ES-I3 (cell line): ENCODE results near the gene HES7.

Experiments used
- H3K36me3 ChIP-seq: 2 replicates; pipeline ENCODE4 v1.6.1; 2013; ENCODE audit warnings: mild to moderate bottlenecking, low read length, control low read depth, moderate library complexity; ENCODE audit not compliant: insufficient read depth
- H3K4me1 ChIP-seq: 2 replicates; pipeline ENCODE4 v1.6.1; 2013; ENCODE audit warnings: mild to moderate bottlenecking, control low read depth, low read length; ENCODE audit not compliant: insufficient read depth
- H3K9ac ChIP-seq: 2 replicates; pipeline ENCODE4 v1.6.1; 2013; ENCODE audit warnings: low read depth, mild to moderate bottlenecking, low read length, moderate library complexity
- H3K9me3 ChIP-seq: 2 replicates; pipeline ENCODE4 v1.6.1; 2013; ENCODE audit warnings: mild to moderate bottlenecking, low read length, moderate library complexity; ENCODE audit not compliant: control insufficient read depth, insufficient read depth

HES7 gene

DNA sequence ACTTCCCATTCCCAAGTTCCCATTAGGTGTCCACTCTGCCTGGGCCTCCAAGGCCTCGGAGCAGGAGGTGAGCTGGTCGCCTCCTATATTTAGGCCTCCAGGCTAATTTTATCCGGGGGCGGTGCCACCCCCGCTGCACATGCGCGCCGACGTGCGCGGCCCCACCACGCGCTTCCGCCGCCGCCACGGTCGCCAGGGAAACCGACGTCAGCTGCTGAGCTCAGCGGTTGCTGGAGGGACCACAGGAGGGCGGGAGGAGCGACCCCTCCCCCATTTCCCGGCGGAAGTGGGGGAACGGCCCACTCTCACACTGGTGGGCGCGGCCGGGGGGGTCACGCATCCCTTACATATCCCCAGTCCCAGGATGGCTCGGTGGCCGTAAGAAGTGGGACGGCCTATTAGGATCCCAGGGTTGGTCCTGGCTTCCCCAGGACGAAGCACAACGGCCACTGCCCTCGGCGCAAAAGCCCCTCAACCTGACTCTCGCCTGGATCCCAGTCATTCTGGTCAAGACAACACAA lies 27.3 kb upstream of the HES7 start:
- no peaks in the 10 kb centered on the region for H3K9me3 ChIP-seq
- H3K9ac ChIP-seq: peak overlapping the region; percentile 68
- peaks cover 17% of the 10 kb centered on the region for H3K4me1 ChIP-seq
- no peaks in the 10 kb centered on the region; the same call in 1 of the 2 replicates for H3K36me3 ChIP-seq

DNA sequence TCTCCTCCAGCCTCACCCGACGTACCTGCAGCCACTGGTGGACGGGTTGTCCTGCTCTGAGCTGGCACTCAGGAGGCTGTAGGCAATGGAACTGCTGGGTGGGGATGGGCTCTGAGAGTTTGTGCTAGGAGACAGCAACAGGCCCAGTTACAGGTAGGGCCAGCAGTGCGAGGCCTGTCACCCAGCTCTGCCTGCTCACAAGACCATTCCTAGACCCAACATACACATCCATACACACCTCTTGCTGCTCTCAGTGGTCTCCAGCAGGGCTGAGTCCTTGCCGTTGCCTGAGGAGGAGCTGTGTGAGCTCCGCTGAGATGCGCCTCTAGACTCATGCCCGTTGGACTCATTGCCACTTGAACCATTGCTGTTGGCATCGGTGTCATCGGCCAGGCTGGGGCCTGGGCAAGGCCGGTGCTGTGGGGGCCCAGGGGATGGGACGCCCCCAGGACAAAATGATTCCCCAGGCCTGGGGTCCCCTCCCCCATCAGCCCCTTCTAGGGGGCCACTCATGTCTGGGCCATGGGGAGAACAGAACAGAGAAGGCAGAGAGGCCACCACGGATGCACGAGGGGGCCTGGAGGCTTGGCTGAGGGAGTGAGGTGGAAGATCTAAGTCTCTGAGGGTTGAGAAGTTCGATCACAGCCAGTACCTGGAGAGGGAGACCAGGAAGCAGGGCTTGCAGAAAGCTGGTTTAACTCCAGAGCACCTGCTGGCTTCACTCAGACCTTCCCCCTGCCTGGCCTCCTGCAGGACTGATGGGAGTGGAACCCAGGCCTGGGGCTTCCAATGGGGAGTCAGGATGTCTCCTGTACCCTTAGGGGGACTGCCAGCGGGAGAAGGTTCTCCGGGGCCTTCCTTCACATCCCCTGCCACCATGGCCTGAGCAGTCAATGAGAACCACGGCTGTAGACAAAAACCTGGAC lies 26.6 kb upstream of the HES7 start:
- Histone ChIP-seq H3K9me3 (no peaks in the 10 kb centered on the region), H3K9ac (peak overlapping the region; percentile 68; the same call in 1 of the 2 replicates), H3K4me1 (peaks cover 15% of the 10 kb centered on the region), H3K36me3 (no peaks in the 10 kb centered on the region; the same call in none of the 2 replicates)

DNA sequence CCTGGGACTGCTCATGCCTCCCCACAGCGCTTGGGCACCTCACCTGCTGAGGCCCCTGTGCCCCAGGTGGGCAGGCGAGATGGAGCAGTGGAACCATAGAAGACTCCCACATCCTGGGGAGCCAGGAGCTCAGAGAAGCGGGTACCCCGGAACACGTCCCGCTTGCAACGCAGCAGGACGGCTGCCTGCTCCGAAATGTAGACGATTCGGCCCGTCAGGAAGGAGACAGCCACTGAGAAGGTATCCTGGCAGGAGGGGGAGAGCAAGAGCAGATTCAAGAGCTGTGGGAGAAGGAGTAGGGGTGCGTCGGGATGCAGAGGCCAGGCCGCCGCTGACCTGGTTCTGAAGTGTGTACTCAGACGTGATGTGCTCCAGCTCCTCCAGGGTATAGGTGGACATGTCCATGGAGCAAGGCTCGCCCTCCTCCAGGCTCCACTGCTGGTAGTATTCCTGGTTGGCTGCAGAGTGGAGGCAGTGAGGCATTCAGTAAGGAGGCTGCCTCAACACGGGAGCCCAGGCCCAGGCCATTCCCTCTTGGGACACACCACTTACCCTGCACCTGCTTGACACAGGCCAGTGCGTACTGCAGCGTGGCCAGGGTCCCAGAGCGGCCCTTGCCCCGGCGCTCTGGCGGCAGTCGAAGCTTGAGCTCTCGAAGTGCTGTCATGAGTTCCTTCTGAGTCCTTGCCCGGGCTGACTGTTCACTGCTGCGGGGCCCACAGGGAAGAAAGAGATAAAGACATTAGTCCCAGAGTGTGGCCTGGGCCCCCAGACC lies 25.7 kb upstream of the HES7 start:
- Histone ChIP-seq H3K9ac (no peak overlapping the region), H3K36me3 (no peaks in the 10 kb centered on the region; the same call in none of the 2 replicates), H3K9me3 (no peaks in the 10 kb centered on the region), H3K4me1 (peaks cover 7% of the 10 kb centered on the region)

DNA sequence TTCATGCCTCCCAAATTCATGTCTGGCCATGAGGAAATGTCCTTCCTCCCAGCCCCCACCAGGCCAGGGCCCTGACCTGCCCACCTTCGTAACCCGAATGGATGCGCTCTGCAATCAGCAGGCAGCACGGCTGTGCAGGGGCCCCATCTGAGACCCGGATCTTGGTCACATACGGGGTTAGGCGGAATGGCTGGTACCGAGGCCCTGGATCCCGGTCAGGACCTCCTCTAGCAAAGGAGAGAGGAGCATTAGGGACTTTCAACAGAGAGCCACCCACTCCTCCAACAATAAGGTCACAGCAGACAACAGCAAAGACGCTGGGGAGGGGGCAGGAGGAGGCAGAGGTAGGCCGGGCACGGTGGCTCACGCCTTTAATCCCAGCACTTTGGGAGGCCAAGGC lies 24.7 kb upstream of the HES7 start:
- H3K4me1 ChIP-seq: peaks cover 7% of the 10 kb centered on the region; the same call in 1 of the 2 replicates
- no peaks in the 10 kb centered on the region; the same call in none of the 2 replicates for H3K36me3 ChIP-seq
- H3K9ac ChIP-seq: no peak overlapping the region
- no peaks in the 10 kb centered on the region for H3K9me3 ChIP-seq

DNA sequence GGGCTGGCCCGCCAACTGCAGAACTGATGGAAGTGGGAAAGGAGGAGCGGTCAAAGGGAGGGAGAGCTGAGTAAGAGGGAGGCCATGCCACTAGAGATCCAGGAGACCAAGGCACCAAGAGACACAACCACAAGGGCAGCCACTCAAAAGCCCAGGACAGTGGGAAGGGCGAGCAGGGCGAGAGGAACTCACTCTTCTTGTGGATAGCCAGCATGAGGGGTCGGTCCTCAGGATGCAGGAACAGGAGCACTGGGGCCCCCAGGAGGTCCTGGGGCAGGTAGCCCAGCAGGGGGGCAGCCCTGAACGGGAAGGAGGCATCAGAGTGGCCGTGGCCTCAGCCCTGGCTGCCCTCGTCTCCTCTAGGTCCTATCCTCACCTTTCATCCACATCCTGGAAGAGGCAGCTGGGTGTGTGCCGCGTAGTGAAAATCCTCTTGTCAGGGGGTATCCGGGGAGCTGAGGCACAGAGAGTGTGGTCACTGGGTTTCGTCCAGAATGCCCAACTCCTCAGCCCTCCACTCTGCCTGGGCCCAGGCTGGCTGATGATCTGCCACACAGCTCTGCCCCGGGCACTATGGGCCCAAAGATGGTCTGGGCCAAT lies 24.0 kb upstream of the HES7 start:
- Histone ChIP-seq H3K36me3 (no peaks in the 10 kb centered on the region; the same call in none of the 2 replicates), H3K9ac (no peak overlapping the region), H3K9me3 (no peaks in the 10 kb centered on the region), H3K4me1 (peaks cover 5% of the 10 kb centered on the region; the same call in 1 of the 2 replicates)

DNA sequence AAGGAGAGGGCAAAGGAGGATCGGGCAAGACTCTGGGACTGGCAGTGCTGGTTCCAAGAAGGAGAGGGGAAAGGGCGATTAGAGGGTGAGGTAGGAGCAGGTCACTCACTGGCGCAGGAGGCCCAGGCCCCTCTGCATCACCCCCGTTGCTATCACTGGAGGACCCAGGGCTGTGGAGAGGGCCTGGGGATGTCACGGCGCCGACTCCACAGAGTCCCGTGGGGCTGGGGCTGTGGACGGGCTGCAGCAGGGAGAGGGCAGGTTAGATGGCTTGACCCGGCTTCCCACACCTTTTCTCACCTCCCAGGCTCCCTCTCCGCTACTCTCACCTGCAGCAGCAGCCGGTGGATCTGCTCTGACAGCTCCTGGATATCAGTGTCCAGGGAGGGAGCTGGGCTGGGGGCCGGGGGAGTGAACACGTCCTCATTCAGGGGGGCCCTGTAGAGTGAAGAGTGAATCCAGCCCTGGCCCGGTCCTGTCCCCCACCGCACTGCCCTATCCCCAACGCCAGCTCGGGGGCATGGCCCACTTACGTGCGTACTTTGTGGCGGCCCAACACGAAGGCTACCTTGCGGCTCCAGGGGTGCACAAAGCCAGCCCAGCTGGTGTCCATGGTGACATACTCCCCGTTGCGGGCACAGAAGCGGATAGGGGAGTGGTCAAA lies 23.4 kb upstream of the HES7 start:
- H3K9ac ChIP-seq: no peak overlapping the region
- H3K9me3 ChIP-seq: no peaks in the 10 kb centered on the region
- no peaks in the 10 kb centered on the region; the same call in none of the 2 replicates for H3K36me3 ChIP-seq
- H3K4me1 ChIP-seq: no peaks in the 10 kb centered on the region

DNA sequence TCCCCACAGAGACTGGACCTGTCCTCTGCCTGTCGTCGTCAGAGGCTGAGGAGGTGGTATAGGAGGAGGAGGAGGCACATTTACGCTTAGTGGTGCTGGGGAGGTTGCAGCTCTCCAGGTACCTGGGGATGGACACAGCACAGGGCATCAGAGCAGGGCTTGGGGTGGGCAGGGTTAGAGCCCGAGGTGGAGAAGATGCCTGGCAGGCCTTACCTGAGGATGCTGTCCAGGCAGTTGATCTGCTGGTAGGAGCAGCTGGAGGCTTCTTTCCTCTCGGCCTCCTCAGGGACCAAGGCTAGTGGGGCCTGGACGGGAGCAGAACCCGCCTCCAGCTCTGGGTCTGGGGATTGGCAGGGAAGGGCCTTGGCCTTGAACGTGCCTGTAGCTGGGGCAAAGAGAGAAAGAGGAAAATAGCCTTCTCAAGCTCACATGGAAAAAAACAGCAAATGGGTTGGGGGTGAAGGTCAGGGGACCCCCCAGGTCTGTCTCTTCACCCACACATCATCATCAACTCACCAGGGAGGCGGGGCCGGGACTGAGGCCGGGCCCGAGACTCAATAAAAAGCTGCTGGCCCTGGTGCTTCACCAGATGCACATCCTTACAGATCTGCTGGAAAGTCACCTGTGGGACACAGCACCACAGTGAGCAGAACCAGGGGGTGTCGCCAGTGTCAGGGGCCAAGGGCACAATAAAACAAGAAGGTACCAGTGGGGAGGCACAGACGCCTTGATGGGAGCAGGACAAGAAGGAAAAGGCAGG lies 22.7 kb upstream of the HES7 start:
- H3K9ac ChIP-seq: no peak overlapping the region
- no peaks in the 10 kb centered on the region for H3K9me3 ChIP-seq
- H3K36me3 ChIP-seq: no peaks in the 10 kb centered on the region; the same call in none of the 2 replicates
- H3K4me1 ChIP-seq: no peaks in the 10 kb centered on the region

DNA sequence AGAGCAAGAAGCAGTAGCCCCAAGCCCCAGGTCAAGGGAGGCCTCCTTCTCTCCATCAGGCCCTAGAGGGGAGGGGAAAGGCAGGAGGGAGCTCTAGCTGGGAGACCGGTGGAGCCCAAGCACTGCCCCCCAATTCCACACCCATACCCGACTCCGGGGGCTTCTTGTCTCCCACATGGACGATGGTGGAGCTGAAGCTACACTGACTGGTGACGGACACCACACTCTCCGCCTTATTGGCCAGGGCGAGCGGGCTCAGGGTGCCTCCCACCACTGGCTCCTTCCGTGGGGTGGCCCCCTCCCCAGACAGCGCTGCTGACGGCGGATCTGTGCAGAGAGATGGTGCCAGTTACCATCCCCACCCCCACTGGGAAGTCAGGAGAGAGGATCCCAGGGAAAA lies 21.9 kb upstream of the HES7 start:
- Histone ChIP-seq H3K9ac (no peak overlapping the region), H3K36me3 (no peaks in the 10 kb centered on the region; the same call in none of the 2 replicates), H3K9me3 (no peaks in the 10 kb centered on the region), H3K4me1 (no peaks in the 10 kb centered on the region)

DNA sequence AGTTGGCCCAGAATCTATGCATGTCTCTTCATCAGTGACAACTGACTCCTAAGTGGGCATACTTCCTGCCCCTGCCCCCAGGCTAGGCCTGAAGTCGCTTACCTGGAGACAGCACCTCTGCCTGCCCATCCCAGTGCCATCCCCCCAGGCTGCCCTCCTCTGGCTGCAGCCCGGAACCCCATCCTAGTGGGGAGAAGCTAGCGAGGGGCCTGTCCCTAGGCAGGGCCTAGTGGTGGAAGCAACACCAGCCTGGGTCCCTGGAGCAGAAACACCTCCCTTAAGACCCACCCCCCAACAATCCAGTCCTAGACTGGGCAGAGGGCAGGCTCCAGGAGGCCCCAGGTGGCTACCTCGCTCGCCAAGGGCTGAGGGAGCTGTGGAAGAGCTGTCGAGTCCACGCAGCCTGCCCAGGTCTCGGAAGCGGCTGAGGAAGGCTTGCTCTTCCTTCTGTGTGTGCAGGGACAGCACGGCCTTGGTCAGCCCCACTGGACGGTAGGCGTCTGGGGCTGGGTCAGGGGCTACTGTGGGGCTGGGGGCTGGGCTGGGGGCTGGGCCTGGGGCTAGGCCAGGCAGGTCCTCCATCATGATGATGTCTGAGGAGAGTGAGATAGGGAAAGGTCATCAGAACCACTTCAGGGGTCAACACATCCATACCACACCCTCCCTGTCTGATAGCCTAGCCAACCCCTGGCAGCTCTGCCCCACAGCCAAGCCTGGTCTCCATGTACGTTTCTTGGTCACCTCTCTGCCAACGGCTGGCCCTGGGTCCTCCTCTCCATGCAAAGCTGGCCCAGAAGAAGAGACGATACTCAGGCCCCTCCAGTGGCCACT lies 20.7 kb upstream of the HES7 start:
- no peaks in the 10 kb centered on the region for H3K4me1 ChIP-seq
- no peaks in the 10 kb centered on the region; the same call in none of the 2 replicates for H3K36me3 ChIP-seq
- H3K9ac ChIP-seq: no peak overlapping the region
- no peaks in the 10 kb centered on the region for H3K9me3 ChIP-seq

DNA sequence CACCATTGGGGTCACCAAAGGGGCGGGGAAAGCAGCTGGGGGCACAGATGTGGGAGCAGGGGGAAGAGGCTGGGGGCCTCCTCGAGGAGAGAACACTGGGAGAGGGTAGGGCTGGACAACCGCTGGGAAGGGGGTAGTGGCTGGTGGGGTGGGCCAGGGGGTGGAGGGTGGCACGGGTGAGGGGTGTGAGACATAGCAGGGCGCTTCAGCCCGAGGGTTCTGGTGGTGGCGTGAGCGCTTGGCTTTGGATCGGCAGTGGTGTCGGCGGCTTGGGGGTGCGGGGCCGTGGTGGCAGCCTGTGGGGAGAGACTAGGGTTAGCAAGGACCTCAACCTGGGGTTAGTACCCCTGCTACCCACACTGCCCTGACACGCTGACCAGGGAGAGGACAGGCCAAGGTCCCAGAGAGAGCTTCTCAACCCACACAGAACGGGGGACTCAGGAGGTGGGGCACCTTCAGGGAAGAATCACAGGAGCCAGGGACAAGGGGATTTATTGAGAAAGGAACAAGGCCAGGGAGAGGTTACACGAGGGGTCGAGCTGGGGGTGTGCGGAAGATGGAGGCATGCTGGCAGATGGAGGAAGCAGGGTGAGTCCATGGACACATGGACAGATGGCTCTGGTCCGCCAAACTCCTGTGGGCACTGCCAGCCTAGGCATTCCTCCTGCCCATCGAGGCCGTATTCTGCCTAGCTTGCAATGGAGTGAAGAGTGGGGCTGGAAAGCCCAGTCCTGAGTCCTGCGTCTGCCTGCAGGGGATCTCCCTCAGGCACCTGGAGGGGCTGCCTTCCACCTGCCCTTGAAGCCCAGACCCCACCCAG lies 19.9 kb upstream of the HES7 start:
- Histone ChIP-seq H3K9me3 (no peaks in the 10 kb centered on the region), H3K4me1 (no peaks in the 10 kb centered on the region)

DNA sequence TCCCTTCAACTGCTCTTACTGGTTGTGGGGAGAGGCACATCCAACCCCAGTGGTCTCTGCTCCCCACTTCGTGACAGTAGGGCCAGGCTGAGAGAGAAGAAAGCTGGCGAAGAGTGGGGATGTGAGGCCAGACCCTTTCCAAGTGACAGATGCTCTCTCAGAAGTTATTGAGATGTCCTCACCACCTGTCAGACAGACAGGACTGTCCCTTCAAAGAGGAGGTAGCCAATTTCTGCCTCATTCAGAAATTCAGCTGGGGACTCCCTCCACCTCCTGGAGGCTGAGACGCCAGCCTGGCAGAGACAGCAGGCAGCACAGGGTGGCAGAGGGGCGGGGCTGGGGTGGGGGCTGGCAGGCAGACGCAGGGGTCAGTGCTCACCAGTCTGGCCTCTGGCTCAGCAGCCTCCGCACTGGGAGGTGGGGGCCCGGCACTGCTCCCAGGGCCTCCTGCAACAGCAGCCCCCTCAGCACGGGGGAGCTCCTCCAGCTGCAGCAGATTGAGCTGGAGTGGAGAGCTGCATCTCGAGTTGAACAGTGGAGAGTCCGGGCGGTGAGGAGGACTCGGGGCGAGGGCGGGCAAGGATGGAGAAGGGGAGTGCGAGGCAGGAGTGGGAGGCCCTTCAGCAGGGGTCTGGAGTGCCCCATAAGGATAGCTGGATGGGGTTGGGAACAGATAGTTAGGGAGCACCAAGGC lies 19.1 kb upstream of the HES7 start:
- Histone ChIP-seq H3K36me3 (no peaks in the 10 kb centered on the region; the same call in none of the 2 replicates), H3K4me1 (no peaks in the 10 kb centered on the region), H3K9ac (no peak overlapping the region), H3K9me3 (no peaks in the 10 kb centered on the region)

More for the DNA sequence above, 19.9 kb upstream of the HES7 start:
- Histone ChIP-seq H3K9ac (no peak overlapping the region), H3K36me3 (no peaks in the 10 kb centered on the region; the same call in none of the 2 replicates)
